DOHH2 (cell line): Measurements from ENCODE around the gene CEBPG.

Source experiments
- H3F3A ChIP-seq: fragments of 200-600 bp; sonication (generic), shearing (Covaris generic); 2 replicates; pipeline ENCODE4 v1.6.0; 2016; ENCODE audit warnings: antibody characterized with exemption, mild to moderate bottlenecking; ENCODE audit not compliant: control insufficient read depth, insufficient read depth
- H3K27ac ChIP-seq: fragments of 200-600 bp; sonication (generic); 2 replicates; pipeline ENCODE4 v1.5.1; 2014; ENCODE audit warnings: low read depth, mild to moderate bottlenecking, low read length, moderate library complexity
- H3K27me3 ChIP-seq: fragments of 200-600 bp; sonication (generic); 2 replicates; pipeline ENCODE4 v1.6.1; 2014; ENCODE audit warnings: mild to moderate bottlenecking, low read length, mixed read lengths; ENCODE audit not compliant: control insufficient read depth
- H3K36me3 ChIP-seq: fragments of 200-600 bp; sonication (generic); 2 replicates; pipeline ENCODE4 v1.6.1; 2014; ENCODE audit warnings: mild to moderate bottlenecking, low read length, moderate library complexity, mixed read lengths; ENCODE audit not compliant: control insufficient read depth
- H3K4me1 ChIP-seq: fragments of 200-600 bp; sonication (generic); 2 replicates; pipeline ENCODE4 v1.6.1; 2014; ENCODE audit warnings: mild to moderate bottlenecking, low read length, mixed read lengths; ENCODE audit not compliant: control insufficient read depth
- H3K4me2 ChIP-seq: fragments of 200-600 bp; sonication (generic); 2 replicates; pipeline ENCODE4 v1.6.0; 2014; ENCODE audit warnings: mild to moderate bottlenecking, low read length, moderate library complexity
- H3K4me3 ChIP-seq: fragments of 200-600 bp; sonication (generic); 2 replicates; pipeline ENCODE4 v1.5.1; 2014; ENCODE audit warnings: mild to moderate bottlenecking, low read length, mixed read lengths
- H3K79me2 ChIP-seq: fragments of 200-600 bp; sonication (generic); 2 replicates; pipeline ENCODE4 v1.6.1; 2014; ENCODE audit warnings: mild to moderate bottlenecking, low read length, mixed read lengths; ENCODE audit not compliant: control insufficient read depth
- H3K9me2 ChIP-seq: fragments of 200-600 bp; sonication (generic); replicated peaks from 2 replicates; pipeline ENCODE4 v1.6.1; 2014; ENCODE audit warnings: mild to moderate bottlenecking, low read length, mixed read lengths; ENCODE audit not compliant: control insufficient read depth
- H3K9me3 ChIP-seq: fragments of 200-600 bp; sonication (generic); 2 replicates; pipeline ENCODE4 v1.6.1; 2014; ENCODE audit warnings: antibody characterized with exemption, low read length, mixed read lengths; ENCODE audit not compliant: control insufficient read depth, insufficient read depth
- H4K20me1 ChIP-seq: fragments of 200-600 bp; sonication (generic); 2 replicates; pipeline ENCODE4 v1.6.0; 2014; ENCODE audit warnings: low read depth, mild to moderate bottlenecking, antibody characterized with exemption, low read length, moderate library complexity; ENCODE audit not compliant: control insufficient read depth, insufficient read depth
- EZH2phosphoT487 ChIP-seq: fragments of 200-600 bp; sonication (generic); IDR thresholded peaks from 2 replicates; pipeline ENCODE4 v1.6.1; 2017; ENCODE audit warnings: borderline replicate concordance, mild to moderate bottlenecking, antibody characterized with exemption, low read length, moderate library complexity, mixed read lengths
- TF ChIP-seq, protein P1 (sequence below): fragments of 200-600 bp; sonication (generic); IDR thresholded peaks from one replicate; pipeline ENCODE4 v1.5.1; 2014; ENCODE audit warnings: antibody characterized with exemption, mild to moderate bottlenecking, low read depth, low read length; ENCODE audit not compliant: poor library complexity, severe bottlenecking

CEBPG gene

DNA sequence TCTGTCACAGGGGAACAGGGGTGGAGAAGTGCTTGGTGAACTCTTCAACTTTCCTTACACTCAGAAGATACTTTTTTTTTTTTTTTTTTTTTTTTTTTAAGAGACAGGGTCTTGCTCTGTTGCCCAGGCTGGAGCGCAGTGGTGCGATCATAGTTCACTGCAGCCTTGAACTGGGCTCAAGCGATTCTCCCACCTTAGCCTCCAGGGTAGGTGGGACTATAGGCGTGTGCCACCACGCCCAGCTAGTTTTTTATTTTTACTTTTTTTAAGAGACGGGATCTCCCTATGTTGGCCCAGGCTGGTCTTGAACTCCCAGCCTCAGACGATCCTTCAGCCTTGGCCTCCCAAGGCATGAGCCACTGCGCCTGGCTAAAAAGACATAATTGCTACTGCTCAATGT lies 11.5 kb downstream of the CEBPG start:
- peaks cover 70% of the 10 kb centered on the region for H3K79me2 ChIP-seq
- H3K36me3 ChIP-seq = peaks cover 40% of the 10 kb centered on the region
- H3K9me3 ChIP-seq = no peaks in the 10 kb centered on the region
- H4K20me1 ChIP-seq = peaks cover 29% of the 10 kb centered on the region
- no peak overlapping the region for H3K4me3 ChIP-seq
- H3K27me3 ChIP-seq = no peaks in the 10 kb centered on the region
- H3K4me2 ChIP-seq = no peak overlapping the region
- H3K4me1 ChIP-seq = no peaks in the 10 kb centered on the region
- no peak overlapping the region for H3K27ac ChIP-seq
- H3F3A ChIP-seq = 0 out of 2 replicates have a peak, but pooled peaks cover 3% of the 10 kb centered on the region
- TF ChIP-seq, protein P1, sequence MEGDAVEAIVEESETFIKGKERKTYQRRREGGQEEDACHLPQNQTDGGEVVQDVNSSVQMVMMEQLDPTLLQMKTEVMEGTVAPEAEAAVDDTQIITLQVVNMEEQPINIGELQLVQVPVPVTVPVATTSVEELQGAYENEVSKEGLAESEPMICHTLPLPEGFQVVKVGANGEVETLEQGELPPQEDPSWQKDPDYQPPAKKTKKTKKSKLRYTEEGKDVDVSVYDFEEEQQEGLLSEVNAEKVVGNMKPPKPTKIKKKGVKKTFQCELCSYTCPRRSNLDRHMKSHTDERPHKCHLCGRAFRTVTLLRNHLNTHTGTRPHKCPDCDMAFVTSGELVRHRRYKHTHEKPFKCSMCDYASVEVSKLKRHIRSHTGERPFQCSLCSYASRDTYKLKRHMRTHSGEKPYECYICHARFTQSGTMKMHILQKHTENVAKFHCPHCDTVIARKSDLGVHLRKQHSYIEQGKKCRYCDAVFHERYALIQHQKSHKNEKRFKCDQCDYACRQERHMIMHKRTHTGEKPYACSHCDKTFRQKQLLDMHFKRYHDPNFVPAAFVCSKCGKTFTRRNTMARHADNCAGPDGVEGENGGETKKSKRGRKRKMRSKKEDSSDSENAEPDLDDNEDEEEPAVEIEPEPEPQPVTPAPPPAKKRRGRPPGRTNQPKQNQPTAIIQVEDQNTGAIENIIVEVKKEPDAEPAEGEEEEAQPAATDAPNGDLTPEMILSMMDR = no peak
- TF ChIP-seq EZH2phosphoT487 = no peak
- no peaks in the 10 kb centered on the region for H3K9me2 ChIP-seq

DNA sequence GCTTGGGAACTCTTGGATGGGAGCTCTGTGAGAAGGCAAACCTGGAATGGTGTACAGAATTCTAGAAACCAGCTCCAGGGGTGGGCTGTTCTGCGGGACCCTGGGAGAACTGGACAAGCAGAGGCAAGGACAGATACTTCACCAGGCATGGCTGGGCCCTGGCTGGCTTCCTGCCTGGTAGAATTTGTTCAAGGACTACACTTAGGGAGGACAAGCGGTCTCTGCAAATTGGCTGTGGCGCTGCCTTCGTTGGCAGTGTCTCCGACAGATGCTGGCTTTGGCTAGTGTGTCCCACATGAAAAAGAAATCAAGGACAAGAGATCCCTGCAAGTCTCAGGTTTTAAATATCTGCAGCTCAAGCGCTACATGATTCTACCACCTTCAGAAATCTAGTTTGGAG lies 12.4 kb downstream of the CEBPG start:
- Histone ChIP-seq H3F3A (no peaks in the 10 kb centered on the region), H3K9me2 (no peaks in the 10 kb centered on the region), H3K27me3 (no peaks in the 10 kb centered on the region), H3K79me2 (peaks cover 60% of the 10 kb centered on the region), H3K4me2 (no peak overlapping the region), H4K20me1 (peaks cover 21% of the 10 kb centered on the region), H3K4me3 (no peak overlapping the region), H3K9me3 (no peaks in the 10 kb centered on the region), H3K36me3 (peaks cover 31% of the 10 kb centered on the region), H3K4me1 (no peaks in the 10 kb centered on the region), H3K27ac (no peak overlapping the region)
- TF ChIP-seq, protein P1 = no peak
- no peak for TF ChIP-seq EZH2phosphoT487

DNA sequence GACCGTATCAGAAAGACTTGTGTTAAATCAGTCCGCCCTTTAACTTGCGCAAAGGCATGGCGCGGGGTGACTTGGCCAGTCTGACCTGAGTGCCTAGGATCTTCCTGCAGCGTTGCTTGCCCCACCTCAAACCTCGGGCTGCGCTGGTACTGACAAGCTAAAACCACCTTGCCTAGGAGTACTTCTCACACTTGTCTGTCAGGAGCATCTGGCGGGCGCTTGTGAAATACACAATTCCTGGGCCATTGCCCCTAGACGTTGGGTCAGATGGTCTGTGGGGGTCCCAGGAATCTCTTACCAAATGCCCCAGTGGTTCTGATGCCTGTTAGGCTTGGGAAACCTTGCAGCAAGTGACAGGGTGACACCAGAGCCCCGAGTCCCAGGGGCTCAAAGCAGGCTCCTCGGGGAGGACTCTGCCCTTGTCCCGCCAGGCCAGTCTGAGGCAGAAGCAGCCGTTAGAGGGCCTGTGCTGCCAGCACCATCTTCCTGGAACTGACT lies 12.9 kb downstream of the CEBPG start:
- Histone ChIP-seq H3K79me2 (peaks cover 56% of the 10 kb centered on the region), H3K4me1 (no peaks in the 10 kb centered on the region), H3F3A (no peaks in the 10 kb centered on the region), H3K4me2 (no peak overlapping the region), H3K4me3 (no peak overlapping the region), H3K27me3 (no peaks in the 10 kb centered on the region), H3K27ac (no peak overlapping the region), H3K9me2 (no peaks in the 10 kb centered on the region), H3K36me3 (peaks cover 27% of the 10 kb centered on the region), H3K9me3 (no peaks in the 10 kb centered on the region), H4K20me1 (peaks cover 16% of the 10 kb centered on the region; the same call in 1 of the 2 replicates)
- TF ChIP-seq, protein P1 = no peak
- no peak for TF ChIP-seq EZH2phosphoT487
